Activated T-helper 1 cell treated with anti-CD3 and anti-CD28 coated beads, Interleukin-12 subunit alpha, Interleukin-12 subunit beta, Interleukin-2, Interleukin-4 antibody, amounts not matched to agents 30 ng/mL and 10 ng/mL and 1 ng/mL, durations not matched to agents 14 hours and 24 hours and 36 hours (primary cell): ENCODE measurements around the gene SASS6. TPM values are rescaled to one million over a fixed set of nuclear protein-coding genes. Genes with fewer than 3 reads are reported as not detected.

ENCODE experiments used
- DNase-seq: peaks from one replicate; pipeline ENCODE4 v3.0.0; 2021; ENCODE audit warnings: low spot score
- H3K27ac Mint-ChIP-seq: one replicate; pipeline ENCODE4 v1.8.0; 2021; ENCODE audit warnings: mild to moderate bottlenecking, mixed read lengths
- H3K27me3 Mint-ChIP-seq: one replicate; pipeline ENCODE4 v1.8.0; 2022; ENCODE audit warnings: mild to moderate bottlenecking, moderate library complexity, mixed read lengths; ENCODE audit not compliant: insufficient read depth
- H3K36me3 Mint-ChIP-seq: one replicate; pipeline ENCODE4 v1.8.0; 2021; ENCODE audit warnings: low read depth, mixed read lengths
- H3K4me1 Mint-ChIP-seq: one replicate; pipeline ENCODE4 v1.8.0; 2021; ENCODE audit warnings: low read depth, mixed read lengths
- H3K4me3 Mint-ChIP-seq: one replicate; pipeline ENCODE4 v1.8.0; 2021; ENCODE audit warnings: mild to moderate bottlenecking, moderate library complexity, mixed read lengths
- H3K9me3 Mint-ChIP-seq: one replicate; pipeline ENCODE4 v1.8.0; 2021; ENCODE audit warnings: mixed read lengths
- intact Hi-C: fragments of 100-400 bp; cut with micrococcal nuclease; formaldehyde crosslinking; loops from one replicate; pipeline ENCODE4 v1.15.1; 2024
- total RNA-seq: library from RNA; stranded (reverse); gene quantifications from 2 replicates; pipeline ENCODE4 v1.2.3, GENCODE V29; 2022

The SASS6 gene
- total RNA-seq, 1 donor from 2014 or later = 16.4 TPM

GRCh38 chr1:100035214-100035613 is 97.5 kb downstream of the SASS6 start:
- DNase-seq = no peak
- Mint-ChIP-seq H3K36me3 (peaks cover 26% of the 10 kb centered on the region), H3K27ac (no peak overlapping the region), H3K4me1 (peaks cover 37% of the 10 kb centered on the region), H3K4me3 (peak overlapping the region; percentile 47), H3K9me3 (no peaks in the 10 kb centered on the region), H3K27me3 (no peaks in the 10 kb centered on the region)
- intact Hi-C loops = loop anchor here (5.0 to 10.0 kb wide), 3 partner anchors 212 to 830 kb away; partner anchors contain the start of gene DBT

GRCh38 chr1:100034470-100034869 is 98.3 kb downstream of the SASS6 start:
- Mint-ChIP-seq H3K27ac (no peak overlapping the region), H3K4me3 (no peak overlapping the region)

More at GRCh38 chr1:100034470-100034869, 98.3 kb downstream of the SASS6 start:
- intact Hi-C loops = loop anchor here (1.0 to 10.0 kb wide), 2 partner anchors 226 to 830 kb away; no protein-coding TSS in a partner anchor
- Mint-ChIP-seq H3K36me3 (peaks cover 22% of the 10 kb centered on the region), H3K9me3 (no peaks in the 10 kb centered on the region), H3K4me1 (peaks cover 30% of the 10 kb centered on the region), H3K27me3 (no peaks in the 10 kb centered on the region)
- DNase-seq = no peak

Other genes with a start within 250 kb of the SASS6 start
- gene SLC35A3, start 162.9 kb downstream of the SASS6 start, total RNA-seq = 16.0 and 16.3 TPM in 2 replicates
- 21.8 and 25.0 TPM in 2 replicates for gene TRMT13, start 233 bp upstream of the SASS6 start, total RNA-seq
- gene LRRC39, start 45.3 kb upstream of the SASS6 start, total RNA-seq = 0.36 and 1.0 TPM in 2 replicates
- 11.3 and 11.7 TPM in 2 replicates for gene DBT, start 116.9 kb upstream of the SASS6 start, total RNA-seq
- gene RTCA, start 133.3 kb upstream of the SASS6 start, total RNA-seq = 48.1 and 52.0 TPM in 2 replicates
- gene CDC14A, start 219.6 kb upstream of the SASS6 start, total RNA-seq = 11.2 and 11.8 TPM in 2 replicates